CD14-positive monocyte (primary cell): ENCODE data around the gene CLASP1. TPM values are rescaled to one million over a fixed set of nuclear protein-coding genes. Genes with fewer than 3 reads are reported as not detected.
A peak's percentile ranks its signal among the peaks of the same experiment; 100 is the strongest.

Experiments
- DNase-seq, 3 donors: peaks; one replicate each; pipeline ENCODE4 v3.0.0-alpha.2; 2011 to 2022
- H2AFZ ChIP-seq: 2 replicates; pipeline ENCODE4 v1.6.0; 2012; ENCODE audit warnings: mild to moderate bottlenecking, low read depth, low read length, inconsistent platforms; ENCODE audit not compliant: insufficient read depth, poor library complexity, severe bottlenecking
- H3K27ac ChIP-seq, 2 donors: 1 replicate in 1 of 2; 2 replicates in 1 of 2; pipeline ENCODE4 v1.5.1; 2012 to 2013; ENCODE audit warnings: low read length in 2 of 2, control low read depth in 1 of 2, inconsistent platforms in 1 of 2, low read depth in 1 of 2, mild to moderate bottlenecking in 1 of 2
- H3K27me3 ChIP-seq, 2 donors: one replicate each; pipeline versions ENCODE4 v1.6.0 to v1.6.1; 2011 to 2013; ENCODE audit warnings: low read length in 2 of 2; ENCODE audit not compliant: control insufficient read depth in 2 of 2, insufficient read depth in 2 of 2
- H3K36me3 ChIP-seq, 2 donors: replicated peaks in 1 of 2; 1 replicate in 1 of 2; 2 replicates in 1 of 2; pipeline versions ENCODE4 v1.5.1 to v1.6.1; 2012 to 2013; ENCODE audit warnings: low read length in 2 of 2, control low read depth in 1 of 2, inconsistent platforms in 1 of 2, mild to moderate bottlenecking in 1 of 2; ENCODE audit not compliant: insufficient read depth in 2 of 2, control insufficient read depth in 1 of 2
- H3K4me1 ChIP-seq, 2 donors: 1 replicate in 1 of 2; 2 replicates in 1 of 2; pipeline versions ENCODE4 v1.5.1 to v1.6.1; 2012 to 2013; ENCODE audit warnings: low read length in 2 of 2, control low read depth in 1 of 2, inconsistent platforms in 1 of 2, mild to moderate bottlenecking in 1 of 2, moderate library complexity in 1 of 2; ENCODE audit not compliant: insufficient read depth in 2 of 2, control insufficient read depth in 1 of 2
- H3K4me2 ChIP-seq: replicated peaks from 2 replicates; pipeline ENCODE3; 2012; ENCODE audit warnings: low read length, moderate library complexity, mild to moderate bottlenecking; ENCODE audit not compliant: poor library complexity, severe bottlenecking; ENCODE audit errors: extremely low read depth
- H3K4me3 ChIP-seq, 3 experiments: fragments of 200-600 bp in 1 of 3; sonication (generic) in 1 of 3; replicated peaks in 1 of 3; 1 replicate in 2 of 3; 2 replicates in 1 of 3; pipeline ENCODE4 v1.5.1; 2011 to 2013; ENCODE audit warnings: low read length in 3 of 3, mild to moderate bottlenecking in 3 of 3, control low read depth in 2 of 3, low read depth in 2 of 3, inconsistent platforms in 1 of 3, moderate library complexity in 1 of 3
- H3K79me2 ChIP-seq: 2 replicates; pipeline ENCODE4 v1.6.0; 2012; ENCODE audit warnings: mild to moderate bottlenecking, control low read depth, inconsistent platforms, low read length, moderate library complexity; ENCODE audit not compliant: insufficient read depth
- H3K9ac ChIP-seq: 2 replicates; pipeline ENCODE4 v1.6.0; 2017; ENCODE audit warnings: low read length, mild to moderate bottlenecking; ENCODE audit not compliant: insufficient read depth, poor library complexity, severe bottlenecking
- H3K9me3 ChIP-seq, 2 donors: replicated peaks in 1 of 2; 1 replicate in 1 of 2; 2 replicates in 1 of 2; pipeline versions ENCODE4 v1.5.1 to v1.6.1; 2012 to 2013; ENCODE audit warnings: low read length in 2 of 2, control low read depth in 1 of 2; ENCODE audit not compliant: control insufficient read depth in 1 of 2, insufficient read depth in 1 of 2
- H4K20me1 ChIP-seq: 2 replicates; pipeline ENCODE4 v1.6.0; 2012; ENCODE audit warnings: mild to moderate bottlenecking, low read length, control low read depth, moderate library complexity; ENCODE audit not compliant: insufficient read depth
- H3K27ac Mint-ChIP-seq, 7 donors: one replicate each; pipeline ENCODE4 v1.8.0; 2020; ENCODE audit warnings: mild to moderate bottlenecking in 7 of 7, mixed read lengths in 7 of 7, moderate library complexity in 6 of 7, inconsistent platforms in 2 of 7
- H3K27me3 Mint-ChIP-seq, 3 donors: one replicate each; pipeline ENCODE4 v1.8.0; 2021 to 2022; ENCODE audit warnings: low read depth in 3 of 3, mild to moderate bottlenecking in 3 of 3, mixed read lengths in 3 of 3, moderate library complexity in 3 of 3, inconsistent platforms in 1 of 3
- H3K36me3 Mint-ChIP-seq, 2 donors: one replicate each; pipeline ENCODE4 v1.8.0; 2020; ENCODE audit warnings: mixed read lengths in 2 of 2, inconsistent platforms in 1 of 2, mild to moderate bottlenecking in 1 of 2
- H3K4me1 Mint-ChIP-seq: one replicate; pipeline ENCODE4 v1.8.0; 2020; ENCODE audit warnings: mild to moderate bottlenecking, mixed read lengths
- H3K4me3 Mint-ChIP-seq, 2 donors: one replicate each; pipeline ENCODE4 v1.8.0; 2020; ENCODE audit warnings: mild to moderate bottlenecking in 2 of 2, mixed read lengths in 2 of 2, moderate library complexity in 1 of 2
- H3K9me3 Mint-ChIP-seq, 7 donors: one replicate each; pipeline ENCODE4 v1.8.0; 2020 to 2022; ENCODE audit warnings: mixed read lengths in 7 of 7, mild to moderate bottlenecking in 6 of 7, moderate library complexity in 6 of 7, inconsistent platforms in 2 of 7
- CTCF ChIP-seq: fragments of 200-600 bp; IDR thresholded peaks from one replicate; pipeline ENCODE4 v1.8.0; 2022; ENCODE audit warnings: antibody characterized with exemption, mild to moderate bottlenecking
- WGBS: methylation state at CpG from one replicate; pipeline ENCODE4 v1.1.5; 2013; ENCODE audit warnings: missing lambda C conversion rate; ENCODE audit not compliant: insufficient coverage; 5-methylcytosine and 5-hydroxymethylcytosine counted together
- intact Hi-C, 2 donors: fragments of 100-400 bp; cut with micrococcal nuclease; formaldehyde crosslinking; loops; one replicate each; pipeline versions ENCODE4 v1.15.0 to v1.15.1; 2023
- polyA plus RNA-seq, 3 donors: library from polyadenylated mRNA; depleted of rRNA in 1 of 3; unstranded in 2 of 3; stranded (reverse) in 1 of 3; fragments of 300-500 nt in 2 of 3; fragments of >200 nt in 1 of 3; fragmentation: Illumina TruSeq in 2 of 3; gene quantifications; 1 replicate in 2 of 3; 2 replicates in 1 of 3; pipeline ENCODE4 v1.2.3, GENCODE V29; 2012 to 2021

The CLASP1 gene
- polyA plus RNA-seq, 3 donors = 4.8 to 8.1 (median 7.6) TPM

- Mint-ChIP-seq H3K27ac (peak overlapping the region in 1 of 7 donors; percentile 60), H3K4me3 (no peak overlapping the region), H3K9me3 (no peaks in the 10 kb centered on the region), H3K4me1 (no peaks in the 10 kb centered on the region), H3K27me3 (peaks cover 2 to 7% (median 6%) of the 10 kb centered on the region in 3 donors), H3K36me3 (no peaks in the 10 kb centered on the region)
- no peaks in the 10 kb centered on the region for H3K27me3 ChIP-seq
- H2AFZ ChIP-seq = no peak overlapping the region
- intact Hi-C loops = no loop called here
- no peak for TF ChIP-seq CTCF
- no peaks in the 10 kb centered on the region for H3K79me2 ChIP-seq
- no peaks in the 10 kb centered on the region for H3K4me1 ChIP-seq
- no peak overlapping the region for H3K4me3 ChIP-seq
- no peaks in the 10 kb centered on the region for H4K20me1 ChIP-seq
- H3K27ac ChIP-seq = no peak overlapping the region
- H3K9me3 ChIP-seq = no peaks in the 10 kb centered on the region
- WGBS = 93% methylated on average over 5 of the region's 15 CpGs
- H3K9ac ChIP-seq = no peak overlapping the region
- H3K36me3 ChIP-seq = no peaks in the 10 kb centered on the region
- no peak overlapping the region for H3K4me2 ChIP-seq
- no peak for DNase-seq
Measured at GRCh38 chr2:121330921-121331320, 318.3 kb downstream of the CLASP1 start.

- DNase-seq = no peak
- Histone ChIP-seq H3K9ac (no peak overlapping the region), H3K36me3 (no peaks in the 10 kb centered on the region), H3K4me3 (no peak overlapping the region), H4K20me1 (no peaks in the 10 kb centered on the region), H2AFZ (no peak overlapping the region), H3K27ac (no peak overlapping the region), H3K79me2 (no peaks in the 10 kb centered on the region), H3K4me2 (no peak overlapping the region), H3K4me1 (no peaks in the 10 kb centered on the region), H3K9me3 (no peaks in the 10 kb centered on the region), H3K27me3 (no peaks in the 10 kb centered on the region)
- intact Hi-C loops = no loop called here
- WGBS = 91% methylated on average over 5 of the region's 6 CpGs
- no peaks in the 10 kb centered on the region for H3K4me1 Mint-ChIP-seq
- no peaks in the 10 kb centered on the region for H3K9me3 Mint-ChIP-seq
- TF ChIP-seq CTCF = no peak
- no peaks in the 10 kb centered on the region for H3K36me3 Mint-ChIP-seq
- H3K27ac Mint-ChIP-seq = no peak overlapping the region
- no peak overlapping the region for H3K4me3 Mint-ChIP-seq
- peaks cover 2 to 6% (median 6%) of the 10 kb centered on the region in 3 donors for H3K27me3 Mint-ChIP-seq
Measured at GRCh38 chr2:121329786-121330185, 319.5 kb downstream of the CLASP1 start.
